ENCODE results near the gene KCNJ4.
A peak's percentile ranks its signal among the peaks of the same experiment; 100 is the strongest.
"Not testable (repeated sequence)": the region's sequence is repeated elsewhere in the genome, so short reads cannot be mapped to it uniquely, and the experiment has no call there.

Gene KCNJ4

GRCh38 chr22:38414009-38414395 lies 41.0 kb downstream of the KCNJ4 start:
- DNase-seq: no peak

- DNase-seq: peak in 7 of 58 donors; percentile 23 to 84 (median 35)
Observed at GRCh38 chr22:38413085-38414008, 41.7 kb downstream of the KCNJ4 start.

- peak in 4 of 58 donors; percentile 29 to 84 (median 49) for DNase-seq
Observed at GRCh38 chr22:38412435-38413084, 42.4 kb downstream of the KCNJ4 start.

- no peak for DNase-seq
Observed at GRCh38 chr22:38411016-38411415, 44.0 kb downstream of the KCNJ4 start.

GRCh38 chr22:38409916-38410315 lies 45.1 kb downstream of the KCNJ4 start:
- DNase-seq: not testable (repeated sequence)

GRCh38 chr22:38406617-38407016 lies 48.4 kb downstream of the KCNJ4 start:
- no peak for DNase-seq

GRCh38 chr22:38404419-38404818 lies 50.6 kb downstream of the KCNJ4 start:
- DNase-seq: no peak

GRCh38 chr22:38403812-38404211 lies 51.2 kb downstream of the KCNJ4 start:
- peak in 15 of 58 donors; percentile 16 to 52 (median 37) for DNase-seq

- no peak for DNase-seq
Observed at GRCh38 chr22:38402204-38402603, 52.8 kb downstream of the KCNJ4 start.

GRCh38 chr22:38401336-38402084 lies 53.5 kb downstream of the KCNJ4 start:
- no peak for DNase-seq

GRCh38 chr22:38400256-38400655 lies 54.7 kb downstream of the KCNJ4 start:
- DNase-seq: not testable (repeated sequence)

- peak in 52 of 58 donors; percentile 24 to 86 (median 79) for DNase-seq
Observed at GRCh38 chr22:38398609-38399461, 56.2 kb downstream of the KCNJ4 start.

- peak in 22 of 58 donors; percentile 25 to 72 (median 52) for DNase-seq
Observed at GRCh38 chr22:38398181-38398608, 56.8 kb downstream of the KCNJ4 start.

- DNase-seq: peak in 2 of 58 donors; percentile 29 to 32
Observed at GRCh38 chr22:38397189-38398085, 57.6 kb downstream of the KCNJ4 start.

- not testable (repeated sequence) for DNase-seq
Observed at GRCh38 chr22:38396440-38397069, 58.4 kb downstream of the KCNJ4 start.

GRCh38 chr22:38395944-38396343 lies 59.1 kb downstream of the KCNJ4 start:
- not testable (repeated sequence) for DNase-seq

GRCh38 chr22:38394929-38395624 lies 59.9 kb downstream of the KCNJ4 start:
- DNase-seq: not testable (repeated sequence)

- DNase-seq: not testable (repeated sequence)
Observed at GRCh38 chr22:38389428-38389818, 65.6 kb downstream of the KCNJ4 start.
